Measurements from ENCODE around the gene CAMK2B.

- TF ChIP-seq CTCF (IDR thresholded peaks at IDR 0.05; ENCODE audit: insufficient read depth, low read length, poor library complexity, severe bottlenecking): no peak
- no peak for TF ChIP-seq EZH2phosphoT487 (conservative IDR thresholded peaks at IDR 0.05; ENCODE audit: low read length)
These were observed 9.3 kb upstream of the CAMK2B start for GRCh38 chr7:44334734-44335097.
